GM12892 (cell line): ENCODE measurements around the gene KRT74.

Experiments
- POLR2A ChIP-seq: IDR thresholded peaks from 2 replicates; pipeline ENCODE4 v1.6.1; 2011; ENCODE audit warnings: low read depth, low read length, control low read depth
- TAF1 ChIP-seq: IDR thresholded peaks from 2 replicates; pipeline ENCODE4 v1.6.1; 2011; ENCODE audit warnings: low read depth, mild to moderate bottlenecking, control low read depth, low read length, borderline replicate concordance

GRCh38 chr12:52578469-52578868 is 4.8 kb upstream of the KRT74 start:
- no peak for TF ChIP-seq POLR2A
- TF ChIP-seq TAF1: no peak
